Right hindlimb (tissue), 1 donor: Measurements from ENCODE around the gene VAC14.

Source experiments
- DNase-seq: peaks from one replicate; pipeline ENCODE4 v3.0.0-alpha.2; 2018

VAC14 gene

GRCh38 chr16:70689035-70689969 lies 111.7 kb downstream of the VAC14 start:
- DNase-seq, result peak; percentile 63

GRCh38 chr16:70688246-70688742 lies 112.7 kb downstream of the VAC14 start:
- peak; percentile 87 for DNase-seq

DNA sequence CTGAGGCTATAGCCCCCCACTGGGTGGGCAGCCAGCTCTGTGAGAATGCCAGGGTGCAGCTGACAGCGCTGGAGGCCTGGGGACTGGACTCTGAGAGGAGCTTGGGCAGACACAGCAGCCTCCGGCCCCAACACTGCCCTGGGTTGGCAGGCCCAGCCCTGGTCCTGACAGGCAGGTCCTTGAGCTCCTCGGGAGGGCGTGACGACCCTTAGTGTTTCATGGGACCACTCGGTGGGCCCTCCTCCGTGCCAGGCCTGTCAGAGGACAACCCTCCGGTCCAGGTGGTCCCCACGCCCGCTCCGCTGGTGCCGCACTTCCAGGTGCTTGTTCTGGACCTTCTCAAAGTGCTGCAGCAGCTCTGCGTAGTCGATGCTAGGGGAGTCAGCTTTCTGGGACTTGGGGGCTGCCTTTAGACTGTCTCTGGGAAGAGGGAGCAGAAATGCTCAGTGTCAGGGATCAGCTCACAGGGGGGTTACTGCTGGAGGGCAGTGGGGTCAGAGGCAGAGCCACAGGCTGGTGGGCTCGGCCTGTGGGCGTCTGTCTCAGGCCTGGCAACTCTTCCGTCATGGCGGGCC lies 113.2 kb downstream of the VAC14 start:
- no peak for DNase-seq

- DNase-seq, result peak; percentile 69
These were observed 113.9 kb downstream of the VAC14 start for GRCh38 chr16:70687102-70687511.

DNA sequence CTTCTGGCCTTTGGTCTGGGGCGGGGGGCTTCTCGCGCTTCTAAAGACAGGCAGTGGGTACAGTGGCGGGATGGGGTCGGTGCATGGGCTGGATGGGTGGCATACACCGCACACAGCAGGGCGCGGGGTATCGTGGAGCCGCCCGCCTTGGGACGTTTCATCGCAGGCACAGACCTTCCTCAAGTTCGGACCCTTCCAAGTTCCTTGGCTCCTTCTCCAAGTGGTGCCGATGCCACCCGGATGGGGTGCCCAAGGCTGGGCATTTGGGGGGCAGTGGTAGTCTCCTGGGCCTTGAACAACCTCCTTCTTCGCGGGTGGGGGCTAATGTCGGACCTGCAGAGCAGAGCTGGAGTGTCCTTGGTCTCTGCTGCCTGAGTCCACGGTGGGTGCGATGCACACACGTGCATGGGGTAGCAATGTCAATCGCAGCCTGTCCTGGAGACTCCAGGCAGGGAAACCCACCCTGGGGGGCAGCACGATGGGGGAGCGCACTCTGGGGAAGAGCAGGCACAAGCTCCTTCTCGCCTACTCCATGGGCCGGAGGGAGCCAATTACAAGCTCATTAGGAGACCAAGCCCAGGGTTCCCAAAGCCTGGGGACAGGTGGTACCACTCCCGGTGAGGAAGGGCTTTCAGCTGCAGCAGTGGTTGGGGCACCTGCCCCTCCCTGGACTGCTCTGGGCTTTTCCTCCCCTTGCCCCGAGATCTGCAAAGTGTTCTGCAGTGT lies 114.4 kb downstream of the VAC14 start:
- peak; percentile 45 for DNase-seq

GRCh38 chr16:70685938-70686375 lies 115.0 kb downstream of the VAC14 start, which contains the start of gene MTSS2:
TSS of gene MTSS2 (minus strand) at chr16:70686053. CDS start at chr16:70685791, 262 bp downstream.
- DNase-seq, result peak; percentile 93

- peak; percentile 56 for DNase-seq
These were observed 115.7 kb downstream of the VAC14 start for GRCh38 chr16:70685061-70685937.

DNA sequence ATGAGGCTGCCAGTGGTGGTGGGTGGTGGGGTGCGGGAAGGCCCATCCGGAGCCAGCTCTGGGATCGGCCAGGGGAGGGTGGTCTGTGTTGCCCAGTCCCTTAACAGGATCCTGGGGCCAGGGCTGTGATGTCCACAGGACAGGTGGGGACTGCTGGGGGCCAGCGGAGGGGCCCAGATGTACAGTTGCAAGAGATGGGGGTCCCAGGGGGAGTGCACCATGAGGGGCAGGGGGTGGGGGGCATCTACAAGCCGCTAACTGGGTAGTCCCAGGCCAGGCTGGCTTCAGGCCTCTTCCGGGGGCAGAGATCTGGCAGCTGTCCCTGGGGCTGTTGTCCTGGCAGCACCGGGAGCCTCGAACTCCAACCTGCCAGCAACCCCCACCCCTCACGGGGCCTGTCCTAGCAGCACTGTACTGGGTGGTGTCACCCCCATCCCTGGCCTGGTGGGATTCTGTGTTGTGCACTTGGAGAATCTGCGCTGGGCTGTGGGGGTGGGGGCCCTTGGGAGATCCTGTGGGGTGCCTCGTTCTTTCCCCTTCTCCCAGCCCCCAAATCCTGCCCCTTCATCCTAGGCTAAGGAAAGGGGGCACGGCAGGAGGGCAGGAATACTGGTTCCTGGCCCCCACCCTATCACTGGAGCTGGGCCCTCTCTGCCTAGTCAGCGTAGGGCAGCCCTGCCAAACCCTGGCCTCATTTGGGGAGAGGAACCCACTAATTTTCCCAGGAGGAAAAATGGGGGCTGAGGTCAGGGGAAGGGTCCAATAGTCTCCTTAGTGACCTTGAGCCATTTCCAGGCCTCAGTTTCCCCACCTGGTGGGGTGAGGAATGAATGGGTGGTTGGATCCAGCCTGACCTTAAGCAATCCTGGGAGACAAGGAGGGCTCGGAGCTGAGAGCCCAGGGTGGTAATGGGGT lies 116.6 kb downstream of the VAC14 start:
- peak; percentile 39 for DNase-seq

DNA sequence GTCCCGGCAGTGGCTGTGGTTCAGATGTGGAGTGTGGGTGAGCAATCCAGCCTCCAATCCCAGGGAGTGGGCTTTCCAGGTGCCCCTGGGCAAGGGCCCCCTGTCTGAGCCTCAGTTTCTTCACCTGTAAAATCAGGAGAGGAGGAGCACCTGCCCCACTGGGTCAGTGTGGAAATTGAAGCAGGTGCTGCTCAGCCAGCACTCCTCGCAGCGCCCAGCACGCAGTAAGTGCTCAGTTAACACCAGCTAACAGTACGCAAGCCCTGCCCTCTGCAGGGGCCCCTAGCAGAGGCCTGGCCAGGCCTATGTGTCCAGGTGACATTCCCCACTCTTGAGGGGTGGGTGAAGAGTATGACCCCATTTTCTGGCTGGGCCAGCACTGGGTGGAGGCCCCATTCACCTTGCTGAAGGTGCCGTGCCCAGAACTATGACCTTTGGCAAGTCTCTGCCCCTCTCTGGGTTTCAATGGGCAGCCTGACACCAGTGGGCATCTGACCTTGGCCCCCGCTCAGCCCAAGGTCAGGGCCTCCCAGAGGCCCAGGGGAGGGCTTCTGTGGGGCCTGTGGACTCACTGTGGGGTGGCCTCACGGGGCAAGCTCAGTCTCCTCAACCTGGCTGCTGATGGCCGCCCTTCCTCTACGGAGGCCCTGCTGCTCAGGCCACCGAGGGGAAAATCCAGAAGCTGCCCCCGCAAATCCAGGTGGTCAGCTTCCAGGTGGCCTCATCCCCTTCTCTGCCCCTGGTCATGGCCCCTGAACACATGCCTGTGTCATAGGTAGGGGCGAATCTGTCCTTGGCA lies 117.6 kb downstream of the VAC14 start:
- peak; percentile 20 for DNase-seq

GRCh38 chr16:70682239-70683145 lies 118.5 kb downstream of the VAC14 start:
- DNase-seq, result peak; percentile 17

DNA sequence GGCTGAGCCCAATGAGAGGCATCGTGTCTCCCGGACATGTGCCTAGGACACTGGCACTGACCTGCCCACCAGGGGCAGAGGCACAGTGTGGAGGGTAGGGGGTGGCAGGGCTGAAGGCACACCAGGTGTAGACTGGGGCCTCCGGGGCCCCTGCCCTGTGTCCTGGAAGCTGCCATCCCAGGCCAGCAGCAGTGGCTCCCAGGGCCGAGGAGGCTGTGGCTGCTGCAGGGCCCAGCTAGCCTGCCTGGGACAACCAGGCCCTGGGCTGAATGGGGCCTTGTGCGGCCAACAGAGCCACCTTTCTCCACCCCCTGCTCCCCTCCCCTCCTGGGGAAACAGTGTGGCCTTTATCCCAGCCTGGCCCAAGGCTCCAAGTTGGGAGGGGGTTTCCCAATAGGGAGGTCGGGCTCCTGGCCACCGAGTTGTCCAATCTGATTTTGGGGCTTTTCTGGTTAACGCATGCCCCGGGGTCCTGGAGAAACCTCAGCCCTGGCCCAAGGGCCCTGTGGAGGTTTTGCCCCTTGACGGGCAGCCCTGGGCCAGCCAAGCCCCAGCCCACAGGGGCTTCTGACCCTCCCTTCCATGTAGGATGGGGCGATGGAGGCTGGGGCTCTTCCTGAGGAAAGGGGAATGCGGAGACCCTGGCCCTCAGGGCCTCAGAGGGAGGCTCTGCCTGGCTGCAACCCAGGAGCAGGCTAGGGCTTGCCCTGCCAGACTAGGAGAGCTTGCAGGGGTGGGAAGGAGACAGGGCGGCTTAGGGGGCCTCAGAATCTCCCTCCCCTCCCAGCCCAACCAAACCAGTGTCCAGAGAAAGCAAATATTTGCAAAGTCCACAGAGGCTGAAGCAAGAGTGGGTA lies 119.3 kb downstream of the VAC14 start:
- DNase-seq, result peak; percentile 58

- peak; percentile 35 for DNase-seq
These were observed 120.2 kb downstream of the VAC14 start for GRCh38 chr16:70680495-70681381.

- DNase-seq, result peak; percentile 59
These were observed 121.1 kb downstream of the VAC14 start for GRCh38 chr16:70679671-70680494.

DNA sequence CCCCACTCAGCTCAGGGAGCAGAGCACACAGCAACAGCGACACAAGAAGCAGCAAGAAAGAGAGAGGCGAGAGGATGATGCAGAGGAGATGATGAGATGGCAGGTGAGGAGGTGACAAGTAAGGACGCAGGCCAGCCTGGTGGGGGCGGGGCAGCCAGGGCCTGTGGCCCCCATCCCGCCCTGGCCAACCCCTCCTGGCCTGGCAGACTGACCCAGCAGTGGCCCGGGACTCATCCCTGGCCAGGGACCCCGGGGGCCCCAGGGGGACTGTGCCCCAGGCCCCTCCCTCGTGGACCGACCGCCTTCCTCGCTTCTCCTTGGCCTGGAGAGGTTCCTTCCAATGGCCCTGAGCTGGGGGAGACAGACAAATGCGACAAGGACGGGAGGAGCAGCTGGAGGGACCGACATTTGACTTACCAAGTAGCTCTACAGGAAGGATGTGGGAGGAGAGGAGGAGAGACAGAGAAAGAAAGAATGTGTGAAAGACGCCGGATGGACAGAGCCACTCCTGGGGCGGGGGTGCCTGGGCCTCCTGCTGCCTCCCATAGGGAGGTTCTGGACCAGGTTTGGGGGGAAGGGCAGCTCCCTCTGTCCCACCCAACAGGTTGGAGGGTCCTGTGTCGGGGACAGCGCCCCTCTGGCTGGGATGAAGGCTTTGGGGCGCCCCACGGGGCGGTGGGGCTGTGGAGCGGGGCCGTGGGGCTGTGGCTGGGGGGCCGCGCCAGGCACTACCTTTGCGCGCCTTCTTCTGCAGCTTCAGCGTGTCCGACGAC lies 121.9 kb downstream of the VAC14 start:
- DNase-seq, result peak; percentile 26
